GM12873 (cell line): ENCODE results near the gene SCPEP1.

ENCODE experiments used
- TF ChIP-seq, protein P1 (sequence below): IDR thresholded peaks from 2 replicates; pipeline ENCODE4 v1.5.1; 2012; ENCODE audit warnings: low read depth, mild to moderate bottlenecking, moderate library complexity, low read length, control low read depth; ENCODE audit not compliant: insufficient read depth; ENCODE audit errors: missing control alignments

The SCPEP1 gene

DNA sequence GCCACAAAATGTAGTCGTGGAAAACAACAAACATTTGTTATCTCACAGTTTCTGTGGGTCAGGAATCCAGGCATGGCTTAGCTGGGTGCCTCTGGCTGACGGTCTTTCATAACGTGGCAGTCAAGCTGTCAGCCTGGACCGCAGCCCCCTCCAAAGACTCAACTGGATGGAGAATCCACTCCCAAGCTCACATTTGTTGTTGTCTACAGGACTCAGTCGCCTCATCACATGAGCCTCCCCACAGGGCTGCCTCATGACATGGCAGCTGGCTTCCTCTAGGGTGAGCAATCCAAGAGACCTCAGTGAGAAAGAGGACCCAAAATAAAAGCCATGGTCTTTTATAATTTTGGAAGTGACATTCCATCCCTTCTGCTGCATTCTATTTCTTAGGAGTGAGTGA, 72.4 kb downstream of the SCPEP1 start:
- TF ChIP-seq, protein P1, sequence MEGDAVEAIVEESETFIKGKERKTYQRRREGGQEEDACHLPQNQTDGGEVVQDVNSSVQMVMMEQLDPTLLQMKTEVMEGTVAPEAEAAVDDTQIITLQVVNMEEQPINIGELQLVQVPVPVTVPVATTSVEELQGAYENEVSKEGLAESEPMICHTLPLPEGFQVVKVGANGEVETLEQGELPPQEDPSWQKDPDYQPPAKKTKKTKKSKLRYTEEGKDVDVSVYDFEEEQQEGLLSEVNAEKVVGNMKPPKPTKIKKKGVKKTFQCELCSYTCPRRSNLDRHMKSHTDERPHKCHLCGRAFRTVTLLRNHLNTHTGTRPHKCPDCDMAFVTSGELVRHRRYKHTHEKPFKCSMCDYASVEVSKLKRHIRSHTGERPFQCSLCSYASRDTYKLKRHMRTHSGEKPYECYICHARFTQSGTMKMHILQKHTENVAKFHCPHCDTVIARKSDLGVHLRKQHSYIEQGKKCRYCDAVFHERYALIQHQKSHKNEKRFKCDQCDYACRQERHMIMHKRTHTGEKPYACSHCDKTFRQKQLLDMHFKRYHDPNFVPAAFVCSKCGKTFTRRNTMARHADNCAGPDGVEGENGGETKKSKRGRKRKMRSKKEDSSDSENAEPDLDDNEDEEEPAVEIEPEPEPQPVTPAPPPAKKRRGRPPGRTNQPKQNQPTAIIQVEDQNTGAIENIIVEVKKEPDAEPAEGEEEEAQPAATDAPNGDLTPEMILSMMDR, result peak; percentile 15

DNA sequence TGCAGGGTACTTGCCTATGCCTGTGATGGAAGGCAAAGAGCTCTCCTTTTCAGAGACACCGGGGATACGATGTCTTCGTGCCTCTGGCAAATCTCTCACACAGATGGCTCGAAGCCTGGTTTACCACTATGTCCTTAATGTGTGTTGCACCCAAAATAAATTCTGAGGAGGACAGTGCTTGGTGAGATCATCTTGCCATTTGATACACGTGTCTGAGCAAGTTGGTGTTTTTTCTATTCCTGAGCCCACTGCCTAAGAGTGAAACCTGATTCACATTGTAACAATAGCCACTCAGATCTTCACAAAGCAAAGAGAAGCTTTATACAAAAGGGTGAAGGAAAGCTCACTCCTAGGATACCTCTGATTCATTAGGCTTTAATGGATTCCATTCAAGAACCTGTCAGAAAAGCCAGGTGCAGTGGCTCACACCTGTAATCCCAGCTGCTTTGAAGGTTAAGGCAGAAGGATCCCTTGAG, 74.0 kb downstream of the SCPEP1 start:
- TF ChIP-seq, protein P1, result no peak
